Neural cell (in vitro differentiated cells): ENCODE results near the gene PTPRG. TPM values are rescaled to one million over a fixed set of nuclear protein-coding genes. Genes with fewer than 3 reads are reported as not detected.

ENCODE experiments used
- H2AFZ ChIP-seq: fragments of 200-600, 300-800 bp; sonication (generic), shearing (Covaris generic); 2 replicates; pipeline ENCODE4 v1.6.0; 2014; ENCODE audit warnings: low read depth, mild to moderate bottlenecking, antibody characterized with exemption, low read length, moderate library complexity
- H3F3A ChIP-seq: fragments of 200-600 bp; shearing (Covaris generic); 2 replicates; pipeline ENCODE4 v1.6.1; 2016; ENCODE audit warnings: mild to moderate bottlenecking, moderate library complexity, mixed read lengths, antibody characterized with exemption, low read length; ENCODE audit not compliant: insufficient read depth, poor library complexity, severe bottlenecking
- H3K27ac ChIP-seq: fragments of 200-600, 300-800 bp; sonication (generic), shearing (Covaris generic); 2 replicates; pipeline ENCODE4 v1.5.1; 2014; ENCODE audit warnings: mild to moderate bottlenecking, low read length, moderate library complexity
- H3K27me3 ChIP-seq: fragments of 300-800, 200-600 bp; sonication (generic), shearing (Covaris generic); 2 replicates; pipeline ENCODE4 v1.6.0; 2014; ENCODE audit warnings: mild to moderate bottlenecking, low read depth, low read length, moderate library complexity; ENCODE audit not compliant: insufficient read depth
- H3K36me3 ChIP-seq: fragments of 300-800, 200-600 bp; sonication (generic), shearing (Covaris generic); 2 replicates; pipeline ENCODE4 v1.5.1; 2014; ENCODE audit warnings: mild to moderate bottlenecking, antibody characterized with exemption, low read length, moderate library complexity; ENCODE audit not compliant: insufficient read depth
- H3K4me2 ChIP-seq: fragments of 300-800, 200-600 bp; sonication (generic), shearing (Covaris generic); 2 replicates; pipeline ENCODE4 v1.6.0; 2014; ENCODE audit warnings: mild to moderate bottlenecking, low read length
- H3K4me3 ChIP-seq: fragments of 300-800, 200-600 bp; sonication (generic), shearing (Covaris generic); 2 replicates; pipeline ENCODE4 v1.5.1; 2014; ENCODE audit warnings: mild to moderate bottlenecking, low read length, moderate library complexity
- H3K79me2 ChIP-seq: fragments of 200-600 bp; shearing (Covaris generic); replicated peaks from 2 replicates; pipeline ENCODE4 v1.6.0; 2014; ENCODE audit warnings: mild to moderate bottlenecking, low read length, moderate library complexity; ENCODE audit not compliant: insufficient read depth
- H3K9ac ChIP-seq: fragments of 300-800, 200-600 bp; sonication (generic), shearing (Covaris generic); 2 replicates; pipeline ENCODE4 v1.6.1; 2016; ENCODE audit warnings: mild to moderate bottlenecking, low read length, mixed read lengths
- H3K9me2 ChIP-seq: fragments of 200-600 bp; shearing (Covaris generic); 2 replicates; pipeline ENCODE4 v1.6.1; 2016; ENCODE audit warnings: mild to moderate bottlenecking, low read length, mixed read lengths; ENCODE audit not compliant: insufficient read depth
- H3K9me3 ChIP-seq: fragments of 200-600, 300-800 bp; sonication (generic), shearing (Covaris generic); 2 replicates; pipeline ENCODE4 v1.6.1; 2016; ENCODE audit warnings: mild to moderate bottlenecking, mixed run types, low read length, moderate library complexity, mixed read lengths
- H4K20me1 ChIP-seq: fragments of 200-600 bp; shearing (Covaris generic); 2 replicates; pipeline ENCODE4 v1.6.1; 2016; ENCODE audit warnings: mild to moderate bottlenecking, mixed run types; ENCODE audit not compliant: insufficient read depth
- EP300 ChIP-seq: fragments of 450-650 bp; conservative IDR thresholded peaks from 2 replicates; pipeline ENCODE4 v1.6.1; 2014; ENCODE audit warnings: antibody characterized with exemption, mild to moderate bottlenecking, moderate library complexity; ENCODE audit not compliant: poor library complexity, severe bottlenecking
- EZH2 ChIP-seq: fragments of 200-600, 300-800 bp; shearing (Covaris generic), sonication (generic); IDR thresholded peaks from 2 replicates; pipeline ENCODE4 v1.6.1; 2014; ENCODE audit warnings: antibody characterized with exemption, low read length, borderline replicate concordance, mild to moderate bottlenecking; ENCODE audit not compliant: insufficient read depth, poor library complexity, severe bottlenecking
- MXI1 ChIP-seq: fragments of 450-650 bp; conservative IDR thresholded peaks from 2 replicates; pipeline ENCODE4 v1.6.1; 2014; ENCODE audit warnings: antibody characterized with exemption, mild to moderate bottlenecking; ENCODE audit not compliant: poor library complexity, severe bottlenecking
- POLR2AphosphoS5 ChIP-seq: IDR thresholded peaks from 2 replicates; pipeline ENCODE4 v1.6.1; 2012
- RAD21 ChIP-seq: fragments of 450-650 bp; conservative IDR thresholded peaks from 2 replicates; pipeline ENCODE4 v1.6.1; 2014; ENCODE audit warnings: antibody characterized with exemption, mild to moderate bottlenecking, moderate library complexity
- SMC3 ChIP-seq: fragments of 450-650 bp; conservative IDR thresholded peaks from 2 replicates; pipeline ENCODE4 v1.6.1; 2014; ENCODE audit warnings: antibody characterized with exemption, mild to moderate bottlenecking, moderate library complexity; ENCODE audit not compliant: poor library complexity
- TAF1 ChIP-seq: IDR thresholded peaks from 2 replicates; pipeline ENCODE4 v1.6.1; 2012; ENCODE audit warnings: low read depth
- polyA plus RNA-seq: library from polyadenylated mRNA; depleted of rRNA; stranded (reverse); fragments of >200 nt; gene quantifications from 2 replicates; pipeline ENCODE4 v1.2.3, GENCODE V29; 2014
- TF ChIP-seq, protein P1 (sequence below): fragments of 450-650 bp; IDR thresholded peaks from 2 replicates; pipeline ENCODE4 v1.5.1; 2014; ENCODE audit warnings: antibody characterized with exemption, mild to moderate bottlenecking, moderate library complexity; ENCODE audit not compliant: poor library complexity, severe bottlenecking
- TF ChIP-seq, protein P2 (sequence below): IDR thresholded peaks from 2 replicates; pipeline ENCODE4 v1.6.1; 2012; ENCODE audit warnings: borderline replicate concordance

Gene PTPRG
- polyA plus RNA-seq, 1 donor from 2014 or later = 33.1 TPM

DNA sequence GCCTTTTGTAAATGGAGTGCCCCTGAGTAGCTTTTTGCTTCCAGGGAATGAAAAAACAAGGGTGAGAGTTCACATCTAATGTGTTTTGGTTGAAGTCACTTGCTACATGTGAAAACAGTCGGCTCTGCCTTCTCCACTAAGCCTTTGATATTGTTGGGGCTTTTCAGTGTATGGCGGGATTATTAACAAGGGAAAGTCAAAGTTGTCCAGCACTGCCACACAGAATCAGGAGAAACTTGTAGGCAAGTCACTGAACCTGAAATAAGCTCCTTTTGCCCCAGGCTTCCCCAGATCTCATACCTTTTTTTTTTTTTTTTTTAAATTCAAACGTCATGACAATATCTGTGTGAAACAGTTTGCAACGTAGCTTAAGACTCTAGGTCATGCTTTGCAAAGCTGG, 564.0 kb downstream of the PTPRG start:
- Histone ChIP-seq H3K4me2 (no peak overlapping the region), H3K27ac (no peak overlapping the region), H3K9me2 (no peaks in the 10 kb centered on the region), H2AFZ (no peak overlapping the region), H4K20me1 (no peaks in the 10 kb centered on the region), H3K36me3 (no peaks in the 10 kb centered on the region), H3K79me2 (no peaks in the 10 kb centered on the region), H3K4me3 (no peak overlapping the region), H3F3A (no peaks in the 10 kb centered on the region), H3K9ac (no peak overlapping the region), H3K27me3 (no peaks in the 10 kb centered on the region), H3K9me3 (no peaks in the 10 kb centered on the region)
- TF ChIP-seq EZH2 (no peak), TAF1 (no peak), MXI1 (no peak), POLR2AphosphoS5 (no peak), EP300 (no peak), RAD21 (no peak), SMC3 (no peak)
- TF ChIP-seq, protein P1, sequence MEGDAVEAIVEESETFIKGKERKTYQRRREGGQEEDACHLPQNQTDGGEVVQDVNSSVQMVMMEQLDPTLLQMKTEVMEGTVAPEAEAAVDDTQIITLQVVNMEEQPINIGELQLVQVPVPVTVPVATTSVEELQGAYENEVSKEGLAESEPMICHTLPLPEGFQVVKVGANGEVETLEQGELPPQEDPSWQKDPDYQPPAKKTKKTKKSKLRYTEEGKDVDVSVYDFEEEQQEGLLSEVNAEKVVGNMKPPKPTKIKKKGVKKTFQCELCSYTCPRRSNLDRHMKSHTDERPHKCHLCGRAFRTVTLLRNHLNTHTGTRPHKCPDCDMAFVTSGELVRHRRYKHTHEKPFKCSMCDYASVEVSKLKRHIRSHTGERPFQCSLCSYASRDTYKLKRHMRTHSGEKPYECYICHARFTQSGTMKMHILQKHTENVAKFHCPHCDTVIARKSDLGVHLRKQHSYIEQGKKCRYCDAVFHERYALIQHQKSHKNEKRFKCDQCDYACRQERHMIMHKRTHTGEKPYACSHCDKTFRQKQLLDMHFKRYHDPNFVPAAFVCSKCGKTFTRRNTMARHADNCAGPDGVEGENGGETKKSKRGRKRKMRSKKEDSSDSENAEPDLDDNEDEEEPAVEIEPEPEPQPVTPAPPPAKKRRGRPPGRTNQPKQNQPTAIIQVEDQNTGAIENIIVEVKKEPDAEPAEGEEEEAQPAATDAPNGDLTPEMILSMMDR = no peak
- TF ChIP-seq, protein P2, sequence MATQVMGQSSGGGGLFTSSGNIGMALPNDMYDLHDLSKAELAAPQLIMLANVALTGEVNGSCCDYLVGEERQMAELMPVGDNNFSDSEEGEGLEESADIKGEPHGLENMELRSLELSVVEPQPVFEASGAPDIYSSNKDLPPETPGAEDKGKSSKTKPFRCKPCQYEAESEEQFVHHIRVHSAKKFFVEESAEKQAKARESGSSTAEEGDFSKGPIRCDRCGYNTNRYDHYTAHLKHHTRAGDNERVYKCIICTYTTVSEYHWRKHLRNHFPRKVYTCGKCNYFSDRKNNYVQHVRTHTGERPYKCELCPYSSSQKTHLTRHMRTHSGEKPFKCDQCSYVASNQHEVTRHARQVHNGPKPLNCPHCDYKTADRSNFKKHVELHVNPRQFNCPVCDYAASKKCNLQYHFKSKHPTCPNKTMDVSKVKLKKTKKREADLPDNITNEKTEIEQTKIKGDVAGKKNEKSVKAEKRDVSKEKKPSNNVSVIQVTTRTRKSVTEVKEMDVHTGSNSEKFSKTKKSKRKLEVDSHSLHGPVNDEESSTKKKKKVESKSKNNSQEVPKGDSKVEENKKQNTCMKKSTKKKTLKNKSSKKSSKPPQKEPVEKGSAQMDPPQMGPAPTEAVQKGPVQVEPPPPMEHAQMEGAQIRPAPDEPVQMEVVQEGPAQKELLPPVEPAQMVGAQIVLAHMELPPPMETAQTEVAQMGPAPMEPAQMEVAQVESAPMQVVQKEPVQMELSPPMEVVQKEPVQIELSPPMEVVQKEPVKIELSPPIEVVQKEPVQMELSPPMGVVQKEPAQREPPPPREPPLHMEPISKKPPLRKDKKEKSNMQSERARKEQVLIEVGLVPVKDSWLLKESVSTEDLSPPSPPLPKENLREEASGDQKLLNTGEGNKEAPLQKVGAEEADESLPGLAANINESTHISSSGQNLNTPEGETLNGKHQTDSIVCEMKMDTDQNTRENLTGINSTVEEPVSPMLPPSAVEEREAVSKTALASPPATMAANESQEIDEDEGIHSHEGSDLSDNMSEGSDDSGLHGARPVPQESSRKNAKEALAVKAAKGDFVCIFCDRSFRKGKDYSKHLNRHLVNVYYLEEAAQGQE = no peak

DNA sequence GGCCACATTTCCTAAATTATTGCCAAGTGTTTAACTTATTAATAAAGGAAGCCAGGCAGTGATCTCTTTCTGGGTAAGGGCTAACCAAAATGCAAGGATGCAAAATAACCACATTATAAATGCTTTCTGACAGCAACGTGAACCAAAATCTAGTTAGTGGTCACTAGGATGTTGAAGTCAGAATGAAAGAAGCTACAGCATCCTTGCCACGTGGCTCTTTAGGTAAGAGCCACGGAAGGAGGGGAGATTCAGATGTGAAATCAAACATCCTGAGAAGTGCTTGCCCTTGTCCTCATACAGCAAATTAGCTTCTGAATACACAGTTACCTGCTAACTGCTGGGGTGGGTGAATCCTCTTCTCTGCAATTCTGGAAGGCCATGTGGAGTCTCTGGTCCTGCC, 565.7 kb downstream of the PTPRG start:
- Histone ChIP-seq H3F3A (no peaks in the 10 kb centered on the region), H3K9me2 (no peaks in the 10 kb centered on the region), H2AFZ (no peak overlapping the region), H3K9me3 (no peaks in the 10 kb centered on the region), H3K4me2 (no peak overlapping the region), H3K27me3 (no peaks in the 10 kb centered on the region), H3K4me3 (no peak overlapping the region), H3K9ac (no peak overlapping the region), H3K79me2 (no peaks in the 10 kb centered on the region), H3K36me3 (no peaks in the 10 kb centered on the region), H4K20me1 (no peaks in the 10 kb centered on the region), H3K27ac (no peak overlapping the region)
- TF ChIP-seq, protein P2 = no peak
- no peak for TF ChIP-seq EZH2
